Thoracic aorta endothelial cell (primary cell): ENCODE data around the gene BMP6. TPM values are rescaled to one million over a fixed set of nuclear protein-coding genes. Genes with fewer than 3 reads are reported as not detected.

Source experiments
- total RNA-seq: library from RNA; depleted of rRNA; stranded (reverse); fragments of >200 nt; gene quantifications from 2 replicates; pipeline ENCODE4 v1.2.3, GENCODE V29; 2012

BMP6 gene
- total RNA-seq = 203 and 233 TPM in 2 replicates

GRCh38 chr6:7725849-7726415, at the start of gene BMP6:
Gene BMP6 (plus strand): TSS chr6:7726099. CDS start chr6:7726956, 857 bp downstream.

GRCh38 chr6:7910654-7911344, 184.9 kb downstream of the BMP6 start, which contains the start of gene TXNDC5:
Gene TXNDC5 (minus strand): TSS chr6:7910788. CDS start chr6:7910776, 12 bp downstream.

Other genes starting within 250 kb of the BMP6 start
- under 0.01 and 0.22 TPM in 2 replicates for gene DSP, start 184.4 kb upstream of the BMP6 start, total RNA-seq
- gene SNRNP48, start 135.9 kb upstream of the BMP6 start, total RNA-seq = 26.9 and 28.9 TPM in 2 replicates
- 1,076 and 1,605 TPM in 2 replicates for gene TXNDC5, start 184.7 kb downstream of the BMP6 start, total RNA-seq